PFSK-1 (cell line): ENCODE measurements around the gene NDST1.

ENCODE experiments used
- FOXP2 ChIP-seq: optimal IDR thresholded peaks from 2 replicates; pipeline ENCODE3; 2011; ENCODE audit warnings: borderline replicate concordance, control low read depth, inconsistent platforms; ENCODE audit not compliant: insufficient read depth; ENCODE audit errors: extremely low read length, extremely low read depth
- POLR2AphosphoS5 ChIP-seq: IDR thresholded peaks from 2 replicates; pipeline ENCODE4 v1.6.1; 2012; ENCODE audit warnings: low read depth, mild to moderate bottlenecking, control low read depth, low read length, moderate library complexity
- REST ChIP-seq, 2 experiments: IDR thresholded peaks; 2 replicates each; pipeline versions ENCODE4 v1.6.1 to v1.8.0; 2011 to 2012; ENCODE audit warnings: low read depth in 2 of 2, low read length in 2 of 2, control low read depth in 1 of 2, inconsistent platforms in 1 of 2, mild to moderate bottlenecking in 1 of 2, moderate library complexity in 1 of 2; ENCODE audit not compliant: insufficient read depth in 1 of 2
- SIN3A ChIP-seq: IDR thresholded peaks from 2 replicates; pipeline ENCODE4 v1.6.1; 2012; ENCODE audit warnings: mild to moderate bottlenecking, low read length, moderate library complexity, borderline replicate concordance; ENCODE audit not compliant: insufficient read depth
- TAF1 ChIP-seq: IDR thresholded peaks from 2 replicates; pipeline ENCODE4 v1.6.1; 2012; ENCODE audit warnings: low read length, control low read depth, borderline replicate concordance; ENCODE audit not compliant: insufficient read depth

- TF ChIP-seq POLR2AphosphoS5 (no peak), TAF1 (no peak), REST (IDR thresholded peaks at IDR 0.05; ENCODE audit: insufficient read depth in 1 of 2, low read depth in 2 of 2, low read length in 2 of 2) (no peak), SIN3A (no peak), FOXP2 (no peak)
These were observed 36.8 kb downstream of the NDST1 start for GRCh38 chr5:150544611-150545219.
